Thymus (tissue), 11 donors: ENCODE measurements around the gene FLYWCH1. TPM values are rescaled to one million over a fixed set of nuclear protein-coding genes. Genes with fewer than 3 reads are reported as not detected.
A peak's percentile ranks its signal among the peaks of the same experiment; 100 is the strongest.
"Not testable (repeated sequence)": the region's sequence is repeated elsewhere in the genome, so short reads cannot be mapped to it uniquely, and the experiment has no call there.

ENCODE experiments used
- DNase-seq, 9 donors: peaks; one replicate each; pipeline ENCODE4 v3.0.0-alpha.2; 2013; ENCODE audit warnings: low spot score in 9 of 9, low read depth in 6 of 9, missing footprints in 1 of 9
- H3K27ac ChIP-seq, 2 donors: one replicate each; pipeline ENCODE4 v1.5.1; 2013; ENCODE audit warnings: control low read depth in 1 of 2, low read depth in 1 of 2, low read length in 1 of 2, mild to moderate bottlenecking in 1 of 2, moderate library complexity in 1 of 2
- H3K27me3 ChIP-seq, 2 donors: one replicate each; pipeline ENCODE4 v1.5.1; 2013; ENCODE audit warnings: low read length in 1 of 2; ENCODE audit not compliant: control insufficient read depth in 2 of 2, insufficient read depth in 1 of 2
- H3K36me3 ChIP-seq, 2 donors: one replicate each; pipeline ENCODE4 v1.5.1; 2013; ENCODE audit warnings: low read length in 1 of 2, mild to moderate bottlenecking in 1 of 2, moderate library complexity in 1 of 2; ENCODE audit not compliant: control insufficient read depth in 2 of 2, insufficient read depth in 2 of 2
- H3K4me1 ChIP-seq, 2 donors: one replicate each; pipeline ENCODE4 v1.5.1; 2013; ENCODE audit warnings: low read length in 2 of 2; ENCODE audit not compliant: control insufficient read depth in 2 of 2, insufficient read depth in 2 of 2
- H3K4me3 ChIP-seq, 2 donors: one replicate each; pipeline ENCODE4 v1.5.1; 2013; ENCODE audit warnings: low read length in 2 of 2, control low read depth in 1 of 2, mild to moderate bottlenecking in 1 of 2
- H3K9me3 ChIP-seq, 2 donors: one replicate each; pipeline ENCODE4 v1.5.1; 2013; ENCODE audit warnings: low read length in 1 of 2, mild to moderate bottlenecking in 1 of 2; ENCODE audit not compliant: control insufficient read depth in 2 of 2, insufficient read depth in 1 of 2
- WGBS: extraction: QIAGEN DNeasy Blood & Tissue Kit; methylation state at CpG from one replicate; pipeline ENCODE4 v1.1.7; 2013; 5-methylcytosine and 5-hydroxymethylcytosine counted together
- polyA plus RNA-seq: library from polyadenylated mRNA; stranded (reverse); fragments of 200-250 nt; gene quantifications from one replicate; pipeline ENCODE4 v1.2.3, GENCODE V29; 2013
- total RNA-seq: library from RNA; stranded (reverse); fragments of 120-200 nt; gene quantifications from one replicate; pipeline ENCODE4 v1.2.4, GENCODE V29; 2013
- donor health status: healthy.

Gene FLYWCH1
- total and polyA plus RNA-seq, 2 donors, result 9.6 to 34.1 TPM

- DNase-seq, result no peak
- H3K9me3 ChIP-seq, result no peaks in the 10 kb centered on the region
- peaks cover 5 to 30% of the 10 kb centered on the region in 2 donors for H3K4me1 ChIP-seq
- H3K4me3 ChIP-seq, result no peak overlapping the region
- WGBS, result 97% methylated on average over 14 of the region's 14 CpGs
- no peak overlapping the region for H3K27ac ChIP-seq
- peaks cover 0 to 2% of the 10 kb centered on the region in 2 donors for H3K27me3 ChIP-seq
- H3K36me3 ChIP-seq, result peaks cover 17 to 38% of the 10 kb centered on the region in 2 donors
Observed at GRCh38 chr16:2929693-2930092, 18.0 kb downstream of the FLYWCH1 start.

- Histone ChIP-seq H3K4me3 (no peak overlapping the region), H3K27ac (no peak overlapping the region), H3K9me3 (no peaks in the 10 kb centered on the region), H3K4me1 (peaks cover 9 to 31% of the 10 kb centered on the region in 2 donors), H3K27me3 (peaks cover 0 to 2% of the 10 kb centered on the region in 2 donors), H3K36me3 (peaks cover 17 to 37% of the 10 kb centered on the region in 2 donors)
- DNase-seq, result no peak
- 98% methylated on average over 15 of the region's 15 CpGs for WGBS
Observed at GRCh38 chr16:2930236-2930635, 18.5 kb downstream of the FLYWCH1 start.

- H3K27ac ChIP-seq, H3K9me3 ChIP-seq, DNase-seq, H3K4me3 ChIP-seq, H3K27me3 ChIP-seq: not testable (repeated sequence)
- Histone ChIP-seq H3K4me1 (peaks cover 13 to 42% of the 10 kb centered on the region in 2 donors), H3K36me3 (peaks cover 18 to 40% of the 10 kb centered on the region in 2 donors)
- WGBS, result 95% methylated on average over 13 of the region's 13 CpGs
Observed at GRCh38 chr16:2931231-2931914, 19.6 kb downstream of the FLYWCH1 start.

GRCh38 chr16:2933136-2933535 lies 21.4 kb downstream of the FLYWCH1 start:
- H3K27ac ChIP-seq, result no peak overlapping the region
- WGBS, result 98% methylated on average over 30 of the region's 30 CpGs
- H3K4me1 ChIP-seq, result peaks cover 11 to 29% of the 10 kb centered on the region in 2 donors
- peaks cover 34 to 57% of the 10 kb centered on the region in 2 donors for H3K36me3 ChIP-seq
- H3K27me3 ChIP-seq, result no peaks in the 10 kb centered on the region
- DNase-seq, result no peak
- H3K4me3 ChIP-seq, result no peak overlapping the region
- no peaks in the 10 kb centered on the region for H3K9me3 ChIP-seq

GRCh38 chr16:2933701-2934100 lies 22.0 kb downstream of the FLYWCH1 start:
- peaks cover 11 to 27% of the 10 kb centered on the region in 2 donors for H3K4me1 ChIP-seq
- no peak overlapping the region for H3K4me3 ChIP-seq
- no peak overlapping the region for H3K27ac ChIP-seq
- DNase-seq, result no peak
- H3K36me3 ChIP-seq, result peaks cover 36 to 58% of the 10 kb centered on the region in 2 donors
- no peaks in the 10 kb centered on the region for H3K27me3 ChIP-seq
- no peaks in the 10 kb centered on the region for H3K9me3 ChIP-seq
- WGBS, result 93% methylated on average over 22 of the region's 22 CpGs

GRCh38 chr16:2934450-2934849 lies 22.7 kb downstream of the FLYWCH1 start:
- H3K4me1 ChIP-seq, result peaks cover 11 to 27% of the 10 kb centered on the region in 2 donors
- H3K9me3 ChIP-seq, result no peaks in the 10 kb centered on the region
- H3K36me3 ChIP-seq, result peaks cover 39 to 58% of the 10 kb centered on the region in 2 donors
- H3K27me3 ChIP-seq, result no peaks in the 10 kb centered on the region
- no peak overlapping the region for H3K4me3 ChIP-seq
- WGBS, result 94% methylated on average over 15 of the region's 15 CpGs
- DNase-seq, result no peak
- H3K27ac ChIP-seq, result peak overlapping the region in 1 of 2 donors; percentile 19

- Histone ChIP-seq H3K36me3 (peaks cover 48 to 56% of the 10 kb centered on the region in 2 donors), H3K27me3 (no peaks in the 10 kb centered on the region), H3K27ac (no peak overlapping the region), H3K9me3 (no peaks in the 10 kb centered on the region), H3K4me1 (peaks cover 11 to 27% of the 10 kb centered on the region in 2 donors), H3K4me3 (no peak overlapping the region)
- 96% methylated on average over 22 of the region's 22 CpGs for WGBS
- no peak for DNase-seq
Observed at GRCh38 chr16:2936436-2937011, 24.8 kb downstream of the FLYWCH1 start.

- peaks cover 48 to 56% of the 10 kb centered on the region in 2 donors for H3K36me3 ChIP-seq
- no peaks in the 10 kb centered on the region for H3K27me3 ChIP-seq
- no peaks in the 10 kb centered on the region for H3K9me3 ChIP-seq
- H3K4me1 ChIP-seq, result peaks cover 11 to 27% of the 10 kb centered on the region in 2 donors
- DNase-seq, result no peak
- 98% methylated on average over 24 of the region's 24 CpGs for WGBS
- H3K27ac ChIP-seq, result no peak overlapping the region
- H3K4me3 ChIP-seq, result no peak overlapping the region
Observed at GRCh38 chr16:2937170-2937569, 25.4 kb downstream of the FLYWCH1 start.

GRCh38 chr16:2938206-2938605 lies 26.5 kb downstream of the FLYWCH1 start:
- H3K4me1 ChIP-seq, result peaks cover 11 to 27% of the 10 kb centered on the region in 2 donors
- no peak for DNase-seq
- no peaks in the 10 kb centered on the region for H3K27me3 ChIP-seq
- H3K9me3 ChIP-seq, result no peaks in the 10 kb centered on the region
- H3K4me3 ChIP-seq, result no peak overlapping the region
- peaks cover 52 to 55% of the 10 kb centered on the region in 2 donors for H3K36me3 ChIP-seq
- WGBS, result 97% methylated on average over 12 of the region's 12 CpGs
- no peak overlapping the region for H3K27ac ChIP-seq
